HG02852 (cell line): ENCODE results near the gene IVD.
A peak's percentile ranks its signal among the peaks of the same experiment; 100 is the strongest.

Experiments
- ATAC-seq: cut with Tn5 transposase; IDR thresholded peaks from one replicate; pipeline ENCODE4 v1.9.1; 2021; ENCODE audit warnings: mild to moderate bottlenecking, moderate library complexity; ENCODE audit not compliant: unreplicated experiment

Gene IVD

DNA sequence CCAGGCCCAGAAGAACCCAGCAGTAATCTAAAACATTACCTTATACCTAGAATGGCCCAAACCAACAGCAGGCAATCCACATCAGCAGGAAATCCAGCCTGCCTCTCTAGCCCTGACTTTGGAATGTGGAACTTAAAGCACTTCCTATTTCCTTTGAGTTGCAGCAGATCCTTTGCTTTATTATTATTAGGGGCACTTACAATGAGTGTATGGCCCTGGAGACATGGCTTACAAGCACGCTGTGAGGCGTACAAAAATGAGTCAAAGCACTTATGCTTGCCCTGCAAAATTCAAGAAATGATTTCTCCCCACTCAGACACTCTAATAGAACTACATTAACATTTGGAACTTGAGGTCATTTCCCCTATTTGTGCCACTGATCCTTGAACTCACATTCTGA is 32.6 kb upstream of the IVD start:
- ATAC-seq: no peak

DNA sequence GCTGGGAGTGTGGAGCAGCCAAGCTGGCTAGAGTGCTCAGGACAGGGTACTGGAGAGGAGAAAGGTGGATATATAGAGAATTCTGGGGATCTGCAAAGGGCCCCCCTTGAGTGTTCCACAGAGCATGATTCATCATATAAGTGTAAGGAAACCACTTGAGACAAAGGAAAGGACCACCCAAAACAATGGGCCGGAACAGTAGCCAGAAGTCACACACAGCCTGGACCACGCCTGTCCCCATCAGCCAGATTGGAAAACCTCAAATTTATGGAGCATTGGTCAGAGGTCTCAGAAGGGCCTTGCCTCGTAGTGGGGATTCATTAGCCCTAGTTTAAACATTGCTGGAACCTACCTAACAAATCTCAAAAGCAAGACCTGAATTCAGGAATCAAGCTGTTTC is 28.0 kb upstream of the IVD start:
- no peak for ATAC-seq

DNA sequence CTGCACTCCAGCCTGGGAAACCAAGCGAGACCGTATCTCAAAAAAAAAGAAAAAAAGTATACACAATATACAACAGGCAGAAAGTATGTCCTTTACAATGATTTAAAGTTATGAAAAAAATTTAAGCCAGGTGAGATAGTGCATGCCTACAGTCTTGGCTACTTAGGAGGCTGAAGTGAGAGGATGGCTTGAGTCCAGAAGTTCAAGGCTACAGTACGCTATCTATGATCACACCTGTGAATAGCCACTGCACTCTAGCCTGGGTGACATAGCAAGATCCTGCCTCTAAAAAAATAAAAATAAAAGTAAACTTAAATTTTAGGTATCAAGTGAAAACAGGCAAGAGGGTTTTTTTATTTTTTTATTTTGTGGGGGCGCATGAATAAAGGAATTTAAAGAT is 26.2 kb upstream of the IVD start:
- ATAC-seq: no peak

DNA sequence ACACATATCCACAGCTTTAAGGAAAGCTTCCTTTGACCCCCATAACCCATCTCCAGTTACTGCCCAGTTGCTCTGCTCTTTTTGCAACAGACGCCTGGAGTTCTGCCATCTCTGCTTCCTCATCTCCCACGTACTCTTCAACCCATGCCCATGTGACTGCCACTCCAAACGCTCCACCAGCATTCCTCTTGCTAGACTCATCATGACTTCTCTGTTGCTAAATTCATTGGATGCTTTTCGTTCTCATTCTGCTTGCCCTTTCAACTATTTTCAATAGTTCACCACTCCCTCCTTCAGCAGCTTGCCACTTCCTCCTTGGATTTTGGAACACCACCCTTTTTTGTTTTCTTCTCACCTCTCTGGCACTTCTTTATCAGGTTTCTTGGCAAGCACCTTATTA is 25.7 kb upstream of the IVD start:
- no peak for ATAC-seq

DNA sequence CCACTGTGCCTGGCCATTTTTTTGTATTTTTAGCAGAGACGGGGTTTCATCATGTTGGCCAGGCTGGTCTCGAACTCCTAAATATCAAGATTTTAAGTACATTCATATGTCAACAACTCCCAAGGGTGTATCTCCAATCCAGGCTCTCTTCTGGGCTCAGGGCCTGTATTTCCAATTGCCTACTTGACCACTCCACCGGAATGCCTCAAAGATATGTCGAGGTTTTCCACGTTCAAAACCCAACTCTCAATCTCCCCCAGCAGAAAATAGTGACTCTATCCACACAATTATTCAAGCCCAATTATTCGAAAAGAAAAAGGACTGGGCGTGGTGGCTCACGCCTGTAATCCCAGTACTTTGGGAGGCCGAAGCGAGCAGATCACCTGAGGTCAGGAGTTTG is 25.0 kb upstream of the IVD start:
- no peak for ATAC-seq

DNA sequence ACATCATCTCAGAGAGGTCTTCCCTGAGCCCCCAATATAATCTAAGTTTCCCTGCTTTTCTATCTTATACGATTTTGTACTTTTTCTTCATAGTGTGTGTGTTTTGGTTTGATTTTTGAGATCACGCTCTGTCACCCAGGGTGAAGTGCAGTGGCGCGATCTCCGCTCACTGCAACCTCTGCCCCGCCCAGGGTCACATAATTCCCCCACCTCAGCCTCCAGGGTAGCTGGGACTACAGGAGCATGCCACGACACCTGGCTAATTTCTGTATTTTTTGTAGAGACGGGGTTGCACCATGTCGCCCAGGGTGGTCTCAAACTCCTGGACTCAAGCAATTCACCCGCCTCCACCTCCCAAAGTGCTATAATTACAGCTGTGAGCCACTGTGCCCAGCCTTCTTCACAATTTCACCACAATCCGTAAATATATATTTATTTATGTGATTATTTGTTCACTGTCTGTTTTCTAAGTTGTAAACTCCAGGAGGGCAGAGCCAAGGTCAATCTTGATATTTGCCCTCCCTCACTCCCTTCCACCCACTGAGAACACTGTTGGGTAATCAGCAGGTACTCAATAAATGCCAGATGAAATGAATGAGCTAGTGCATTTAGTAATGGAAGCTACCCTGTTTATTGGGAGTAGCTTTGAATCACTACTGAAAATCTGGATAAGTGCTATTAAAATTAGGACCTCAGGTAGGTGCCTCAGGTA is 23.6 kb upstream of the IVD start:
- no peak for ATAC-seq

DNA sequence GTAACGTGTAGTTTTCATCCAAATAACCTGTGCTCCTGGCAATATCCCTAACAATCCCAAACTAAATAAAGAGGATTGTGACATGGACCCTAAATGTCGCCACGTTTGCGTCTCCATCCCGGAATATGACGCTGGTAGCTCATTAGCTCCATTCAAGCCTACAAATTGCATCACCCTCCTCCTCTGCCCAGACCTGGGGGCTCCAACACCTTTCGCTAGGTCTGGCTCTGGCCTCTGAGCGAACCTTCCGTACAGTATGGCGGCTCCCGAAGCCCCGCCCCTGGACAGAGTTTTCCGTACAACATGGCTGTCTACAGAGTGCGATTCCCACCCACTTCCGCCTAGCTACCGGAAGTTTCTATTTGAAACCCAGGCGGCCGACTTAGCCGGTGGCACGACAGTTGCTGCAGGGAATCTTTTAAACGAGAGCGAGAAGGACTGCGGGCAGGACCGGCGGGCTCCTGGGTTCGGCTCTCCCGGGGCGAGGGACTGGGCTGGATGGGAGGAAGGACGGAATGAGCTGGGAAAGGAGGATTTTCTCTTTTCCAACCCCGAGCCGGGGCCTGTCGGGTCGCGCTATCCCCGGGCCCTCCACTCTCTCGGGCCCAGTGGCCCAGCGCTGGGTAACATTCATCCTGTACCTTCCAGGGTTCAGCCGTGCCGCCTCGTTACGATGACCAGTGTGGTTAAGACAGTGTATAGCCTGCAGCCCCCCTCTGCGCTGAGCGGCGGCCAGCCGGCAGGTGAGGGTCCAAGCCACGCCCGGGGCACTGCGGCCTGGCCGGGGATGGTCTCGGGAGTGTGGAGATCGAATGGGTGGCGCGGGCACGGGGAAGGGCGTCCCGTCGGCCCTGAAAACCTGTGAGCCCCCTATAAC is 22.8 kb upstream of the IVD start, which contains the start of gene KNSTRN:
KNSTRN (plus strand) TSS at position 142 of the 877 bp plus-strand sequence; CDS start at position 257, 115 bp downstream.
- peak; percentile 94 for ATAC-seq

DNA sequence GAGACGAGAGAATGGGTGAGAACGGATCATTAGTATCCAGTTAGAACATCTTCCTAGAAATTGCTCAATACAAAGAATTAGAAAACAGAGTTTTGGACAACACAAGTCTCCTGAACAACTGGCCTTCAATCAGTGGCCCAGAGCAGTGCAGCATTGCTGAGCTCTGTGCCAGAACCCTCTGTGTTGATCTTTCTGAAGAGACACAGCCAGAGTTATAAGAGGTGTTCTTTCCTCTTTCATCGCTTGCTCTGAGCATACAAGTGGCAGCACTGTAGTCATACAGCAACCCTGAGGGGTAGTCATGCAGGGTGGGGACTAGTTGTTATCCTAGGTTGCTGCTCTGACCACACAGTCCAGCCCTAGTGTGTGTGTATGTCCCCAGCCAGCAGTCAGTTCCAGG is 19.1 kb upstream of the IVD start:
- ATAC-seq: no peak

DNA sequence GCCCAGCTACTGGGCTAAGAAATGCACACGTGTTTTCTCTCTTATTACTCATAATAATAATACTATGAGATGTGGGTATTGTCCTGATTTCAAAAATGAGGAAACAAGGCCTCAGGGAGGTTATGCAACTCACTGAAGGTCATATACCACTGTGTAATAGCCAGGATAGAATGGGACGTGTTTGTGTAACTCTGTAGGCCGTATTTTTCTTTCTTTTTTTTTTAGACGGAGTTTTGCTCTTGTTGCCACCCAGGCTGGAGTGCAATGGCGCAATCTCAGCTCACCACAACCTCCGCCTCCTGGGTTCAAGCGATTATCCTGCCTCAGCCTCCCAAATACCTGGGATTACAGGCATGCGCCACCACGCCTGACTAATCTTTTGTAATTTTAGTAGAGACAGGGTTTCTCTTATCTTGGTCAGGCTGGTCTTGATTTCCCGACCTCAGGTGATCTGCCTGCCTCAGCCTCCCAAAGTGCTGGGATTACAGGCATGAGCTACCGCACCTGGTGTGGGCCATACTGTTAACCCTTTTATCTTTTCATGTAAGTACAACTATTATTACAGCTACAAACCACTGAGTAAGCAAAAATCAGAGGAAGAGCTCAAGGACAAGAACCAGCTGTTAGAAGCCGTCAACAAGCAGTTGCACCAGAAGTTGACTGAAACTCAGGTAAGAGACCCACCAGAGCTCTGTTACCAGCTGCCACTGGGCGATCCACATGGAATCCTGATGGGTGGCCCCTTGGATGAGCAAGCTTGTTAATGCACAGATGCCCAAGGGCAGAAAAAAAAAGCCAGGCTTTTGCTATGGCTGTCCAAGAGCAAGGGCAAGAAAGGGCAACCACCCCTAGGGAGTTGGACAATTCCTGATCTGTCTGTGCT is 16.4 kb upstream of the IVD start:
- ATAC-seq: no peak

DNA sequence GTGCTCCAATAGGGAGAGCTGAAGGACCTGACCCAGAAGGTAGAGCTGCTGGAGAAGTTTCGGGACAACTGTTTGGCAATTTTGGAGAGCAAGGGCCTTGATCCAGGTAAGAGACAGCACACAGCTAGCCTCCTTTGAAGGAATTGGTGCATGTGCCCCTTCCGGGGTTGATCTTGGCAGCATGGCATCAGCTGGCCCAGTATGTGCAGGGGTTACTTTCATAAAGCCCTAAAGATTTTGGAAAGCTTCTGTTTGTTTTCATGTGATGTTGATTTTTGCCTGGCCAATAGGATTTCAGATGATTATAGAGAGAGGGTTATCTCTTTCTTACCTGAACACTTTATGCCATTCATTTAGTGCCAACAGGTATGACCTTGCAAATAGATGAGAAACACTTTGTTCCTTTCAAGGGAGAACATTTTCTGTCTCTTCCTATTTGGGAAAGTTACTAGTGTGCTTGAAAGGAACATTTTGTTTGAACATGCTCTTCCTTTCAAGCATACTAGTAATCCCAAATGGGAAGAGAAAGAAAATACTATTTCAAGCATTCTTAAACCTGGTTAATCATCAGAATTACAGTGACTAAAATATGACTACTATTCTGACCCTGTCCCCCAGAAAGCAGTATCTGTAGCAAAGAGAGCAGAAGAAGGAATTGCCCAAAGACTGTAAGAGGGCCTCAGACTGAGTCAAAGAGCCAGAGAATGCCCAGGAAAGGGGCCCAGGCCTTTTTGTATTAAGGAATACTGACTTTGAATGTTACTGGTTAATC is 15.6 kb upstream of the IVD start:
- ATAC-seq: no peak

DNA sequence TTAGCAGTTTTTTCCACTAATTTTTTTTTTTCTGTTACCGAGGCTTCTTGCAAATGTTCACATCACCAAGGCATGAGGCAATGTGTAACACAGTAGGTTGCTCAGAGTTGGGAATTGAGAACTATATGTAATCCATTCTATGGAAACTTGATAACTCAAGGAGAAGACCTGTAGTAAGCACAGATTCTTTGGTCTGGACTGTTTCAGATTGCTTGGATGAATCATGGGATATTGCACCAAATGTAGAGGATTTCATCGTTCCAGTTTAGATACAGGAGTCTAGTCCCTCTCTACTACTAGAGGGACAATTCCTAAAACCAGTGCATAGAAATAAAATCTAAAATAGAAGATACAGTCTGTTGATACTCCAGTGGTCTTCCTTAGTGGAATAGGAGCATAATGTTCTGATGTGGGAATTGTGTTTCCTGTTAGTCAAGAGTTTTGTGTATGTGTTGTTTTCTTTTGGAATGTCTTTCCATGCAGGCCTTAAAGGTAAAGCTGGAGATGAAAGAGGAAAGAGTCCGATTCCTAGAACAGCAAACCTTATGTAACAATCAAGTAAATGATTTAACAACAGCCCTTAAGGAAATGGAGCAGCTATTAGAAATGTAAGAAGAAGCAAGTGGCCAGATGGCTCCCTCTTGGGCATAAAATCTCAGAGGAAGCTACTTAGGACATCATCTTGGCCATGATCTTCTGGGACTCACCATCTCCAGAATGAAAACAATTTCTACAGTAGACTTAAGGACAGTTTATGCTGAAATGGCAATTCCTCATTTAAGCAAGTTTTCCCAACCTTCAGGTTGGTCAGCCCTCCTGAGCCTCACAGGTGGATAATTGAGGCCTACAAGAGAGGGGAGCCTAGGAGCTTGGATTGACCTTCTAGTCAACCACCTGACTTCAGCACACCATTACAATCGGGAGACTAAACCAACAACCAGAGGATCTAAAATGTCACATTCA is 12.3 kb upstream of the IVD start:
- no peak for ATAC-seq

DNA sequence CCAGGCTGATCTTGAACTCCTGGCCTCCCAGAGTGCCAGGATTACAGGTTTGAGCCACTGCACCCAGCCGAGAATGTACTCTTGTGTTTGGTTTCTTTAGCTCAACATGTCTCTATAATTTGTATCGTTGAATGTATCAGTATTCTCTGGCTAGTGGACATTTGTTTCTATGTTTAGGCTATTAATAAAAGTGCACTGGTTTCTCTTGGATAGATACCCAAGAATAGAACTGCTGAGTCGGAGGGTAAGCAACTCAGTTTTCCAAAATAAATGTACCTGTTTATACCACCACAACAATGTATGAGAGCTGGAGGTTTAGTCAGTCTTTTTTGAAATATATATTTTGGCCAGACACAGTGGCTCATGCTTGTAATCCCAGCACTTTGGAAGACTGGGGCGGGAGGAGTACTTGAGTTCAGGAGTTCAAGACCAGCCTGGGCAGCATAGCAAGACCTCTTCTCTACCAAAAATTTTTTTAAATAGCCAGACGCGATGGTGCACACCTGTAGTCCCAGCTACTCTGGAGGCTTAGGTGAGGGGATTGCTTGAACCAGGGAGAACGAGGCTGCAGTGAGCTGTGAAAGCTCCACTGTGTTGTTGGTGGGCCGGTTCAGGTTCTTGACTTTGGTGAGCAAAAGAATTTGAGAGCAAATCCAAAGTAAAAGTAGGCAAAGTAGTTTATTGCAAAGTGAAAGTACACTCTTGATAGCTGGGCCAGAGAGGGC is 7.7 kb upstream of the IVD start:
- ATAC-seq: no peak

DNA sequence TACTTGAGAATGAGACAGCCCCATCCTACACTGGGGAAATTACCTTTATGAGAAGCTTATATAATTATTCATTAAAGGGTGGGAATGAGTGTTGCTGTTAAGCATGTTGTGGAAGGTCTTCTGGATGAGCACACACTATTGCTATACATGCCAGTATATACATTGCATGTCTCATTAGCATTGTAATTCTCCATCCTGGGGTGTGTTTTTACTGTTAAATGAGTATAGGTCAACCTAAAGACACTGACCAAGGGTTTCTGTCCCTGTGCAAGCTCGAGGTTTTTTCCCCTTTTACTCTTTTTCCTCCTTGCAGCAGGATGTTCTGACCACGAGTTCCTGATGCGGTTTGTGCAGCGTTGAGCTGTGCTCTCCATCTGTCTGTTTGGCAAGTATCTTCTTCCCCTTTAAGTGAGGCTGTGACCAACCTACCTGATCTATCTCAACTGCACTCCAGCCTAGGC is 7.2 kb upstream of the IVD start:
- ATAC-seq: peak; percentile 88

DNA sequence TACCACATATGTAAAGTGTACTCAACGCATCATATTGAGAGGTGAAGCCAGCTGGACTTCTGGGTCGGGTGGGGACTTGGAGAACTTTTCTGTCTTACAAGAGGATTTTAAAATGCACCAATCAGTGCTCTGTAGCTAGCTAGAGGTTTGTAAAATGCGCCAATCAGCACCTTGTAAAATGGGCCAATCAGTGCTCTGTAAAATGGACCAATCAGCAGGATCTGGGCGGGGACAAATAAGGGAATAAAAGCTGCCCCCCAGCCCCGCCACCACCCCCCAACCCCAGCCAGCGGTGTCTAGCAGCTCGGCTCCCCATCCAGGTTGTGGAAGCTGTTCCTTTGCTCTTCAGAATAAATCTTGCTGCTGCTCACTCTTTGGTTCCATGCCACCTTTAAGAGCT is 6.2 kb upstream of the IVD start:
- ATAC-seq: no peak

DNA sequence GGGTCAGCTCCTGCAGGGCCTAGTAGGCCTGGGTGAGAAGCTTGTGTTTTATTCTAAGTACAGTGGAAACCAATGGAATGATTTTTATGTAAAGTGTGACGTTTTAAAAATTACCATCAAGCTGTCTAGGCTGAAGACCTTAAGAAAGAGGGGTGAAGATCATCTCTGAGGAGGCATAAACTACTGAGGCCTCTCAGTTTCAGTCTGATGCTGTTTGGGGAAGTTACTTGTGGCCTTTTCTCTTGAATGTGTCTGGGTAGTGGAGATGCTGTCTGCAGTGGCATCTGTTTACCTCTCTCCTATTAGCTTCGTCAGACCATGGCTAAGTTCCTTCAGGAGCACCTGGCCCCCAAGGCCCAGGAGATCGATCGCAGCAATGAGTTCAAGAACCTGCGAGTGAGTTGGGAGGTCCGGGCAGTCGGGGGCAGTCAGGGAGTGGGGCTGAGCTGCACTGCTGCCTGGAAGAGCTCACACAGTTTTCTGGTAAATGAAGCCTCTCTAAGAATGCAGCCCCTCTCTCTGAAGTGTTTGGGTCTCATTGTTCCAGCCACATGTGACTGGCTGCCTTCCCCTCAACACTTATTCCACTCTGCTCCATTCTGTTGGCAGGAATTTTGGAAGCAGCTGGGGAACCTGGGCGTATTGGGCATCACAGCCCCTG is 1.9 kb downstream of the IVD start:
- peak; percentile 63 for ATAC-seq

DNA sequence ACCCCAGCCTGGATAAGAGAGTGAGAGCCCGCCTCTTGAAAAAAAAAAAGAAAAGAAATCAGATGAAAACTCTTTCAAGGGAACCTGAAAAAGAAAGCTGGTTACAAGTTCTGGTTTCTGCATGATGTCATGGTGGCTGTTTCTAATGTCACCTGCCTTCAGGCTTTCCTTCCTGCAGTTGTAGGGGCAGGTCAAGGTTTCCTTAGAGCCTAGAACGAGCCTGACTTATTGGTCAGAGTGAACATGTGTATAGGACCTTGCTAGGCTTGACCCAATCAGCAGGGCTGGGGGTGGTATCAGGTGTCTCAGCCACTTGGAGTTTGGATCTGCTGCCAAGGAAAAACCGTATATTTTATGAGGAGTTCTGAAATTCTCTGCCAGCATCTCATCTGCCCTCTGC is 3.8 kb downstream of the IVD start:
- ATAC-seq: no peak

DNA sequence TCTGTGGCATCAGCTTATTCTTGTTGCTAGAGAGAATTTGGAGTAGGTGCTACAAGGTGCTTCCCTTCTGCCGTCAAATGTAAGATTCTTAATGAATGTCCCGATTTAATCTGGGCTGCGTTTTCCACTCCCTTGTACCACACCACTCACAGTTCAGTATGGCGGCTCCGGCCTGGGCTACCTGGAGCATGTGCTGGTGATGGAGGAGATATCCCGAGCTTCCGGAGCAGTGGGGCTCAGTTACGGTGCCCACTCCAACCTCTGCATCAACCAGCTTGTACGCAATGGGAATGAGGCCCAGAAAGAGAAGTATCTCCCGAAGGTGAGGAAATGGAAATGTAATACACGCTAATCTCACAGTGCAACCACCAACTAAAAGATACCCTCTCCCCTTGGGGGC is 4.9 kb downstream of the IVD start:
- no peak for ATAC-seq

DNA sequence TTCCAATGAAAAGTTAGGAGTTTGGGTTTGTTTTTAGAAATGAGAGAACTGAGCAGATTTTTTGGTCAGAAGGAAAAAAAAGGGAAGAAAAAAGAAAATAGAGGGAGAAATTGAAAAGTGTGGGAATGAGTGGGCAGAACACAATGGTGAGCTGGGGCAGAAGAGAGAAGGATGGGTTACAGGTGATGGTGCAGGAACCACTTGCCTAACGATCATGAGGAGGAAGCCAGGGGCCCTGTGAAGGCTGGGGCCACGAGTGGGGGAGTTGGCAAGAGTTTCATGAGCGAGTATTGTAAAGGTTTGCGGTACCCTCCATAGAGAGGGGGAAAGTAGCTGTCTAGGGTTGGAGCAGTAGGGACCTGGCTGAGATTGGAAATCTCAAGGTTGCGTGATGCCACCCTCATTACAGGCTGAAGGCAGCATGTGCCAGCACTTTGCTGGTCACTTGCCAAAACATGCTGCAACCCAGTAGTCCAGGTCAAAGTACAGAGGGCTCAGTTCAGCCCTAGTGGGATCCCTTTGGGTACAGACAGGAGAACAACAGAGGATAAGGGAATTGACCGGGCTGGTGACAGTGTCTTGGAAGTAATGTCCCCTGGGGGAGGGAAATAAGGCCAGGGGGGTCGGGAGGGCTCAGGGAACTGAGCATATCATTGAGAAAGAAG is 6.6 kb downstream of the IVD start:
- no peak for ATAC-seq
